HG03521 (cell line): Measurements from ENCODE around the gene CFAP77.
A peak's percentile ranks its signal among the peaks of the same experiment; 100 is the strongest.
"Not testable (repeated sequence)": the region's sequence is repeated elsewhere in the genome, so short reads cannot be mapped to it uniquely, and the experiment has no call there.

Experiments used
- ATAC-seq: cut with Tn5 transposase; IDR thresholded peaks from one replicate; pipeline ENCODE4 v1.9.1; 2021; ENCODE audit warnings: mild to moderate bottlenecking, moderate library complexity; ENCODE audit not compliant: unreplicated experiment

CFAP77 gene

DNA sequence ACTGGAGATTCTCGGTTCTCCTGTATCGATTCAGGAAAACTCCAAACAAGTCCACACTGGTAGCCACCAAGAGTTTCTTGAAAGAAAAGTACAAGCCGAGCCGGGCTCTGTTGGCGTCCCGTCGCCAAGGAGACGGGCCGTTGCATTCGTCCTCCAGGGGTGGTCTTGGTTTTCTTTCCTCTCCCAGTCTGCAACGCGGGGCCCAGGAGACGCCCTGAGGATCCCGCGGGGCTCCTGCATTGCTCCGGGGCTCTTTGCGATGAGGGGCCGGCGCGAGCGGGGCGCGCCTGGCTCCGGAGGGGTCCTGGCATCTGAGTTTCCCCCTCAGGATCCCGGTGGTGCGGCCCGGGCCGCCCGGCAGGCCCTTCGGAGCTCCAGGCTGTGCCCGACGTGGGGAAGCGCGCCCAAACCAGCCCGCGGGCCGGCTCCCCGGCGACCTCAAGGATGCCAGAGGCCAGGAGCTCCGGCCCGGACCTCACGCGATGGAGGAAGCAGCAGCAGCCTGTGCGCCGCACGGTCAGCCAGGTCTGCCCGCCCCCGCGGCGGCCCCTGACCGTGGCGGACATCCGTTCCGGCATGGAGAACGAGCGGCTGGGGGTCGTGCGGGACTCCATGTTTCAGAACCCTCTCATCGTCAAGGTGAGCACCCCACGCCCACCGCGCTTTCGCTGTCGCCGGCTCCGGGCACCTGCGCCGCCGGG is at the start of gene CFAP77:
Gene CFAP77 (plus strand): TSS at position 384 of the 701 bp plus-strand sequence. CDS start 61 bp downstream, at position 445.
- ATAC-seq: no peak

DNA sequence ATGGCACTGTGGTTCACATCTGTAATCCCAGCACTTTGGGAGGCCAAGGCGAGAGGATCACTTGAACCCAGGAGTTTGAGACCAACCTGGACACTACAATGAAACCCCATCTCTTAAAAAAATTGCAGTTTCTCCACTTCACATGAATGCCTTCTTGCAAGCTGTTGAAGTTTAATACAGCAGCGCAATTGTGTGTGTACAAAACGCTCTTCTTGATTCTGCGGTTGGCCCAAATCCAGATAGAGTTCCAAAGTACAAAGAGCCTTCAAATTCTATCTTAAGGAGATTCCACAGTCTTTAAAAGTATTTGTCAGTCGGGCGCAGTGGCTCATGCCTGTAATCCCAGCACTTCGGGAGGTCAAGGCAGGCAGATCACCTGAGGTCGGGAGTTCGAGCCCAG is 45.9 kb upstream of the CFAP77 start:
- no peak for ATAC-seq

DNA sequence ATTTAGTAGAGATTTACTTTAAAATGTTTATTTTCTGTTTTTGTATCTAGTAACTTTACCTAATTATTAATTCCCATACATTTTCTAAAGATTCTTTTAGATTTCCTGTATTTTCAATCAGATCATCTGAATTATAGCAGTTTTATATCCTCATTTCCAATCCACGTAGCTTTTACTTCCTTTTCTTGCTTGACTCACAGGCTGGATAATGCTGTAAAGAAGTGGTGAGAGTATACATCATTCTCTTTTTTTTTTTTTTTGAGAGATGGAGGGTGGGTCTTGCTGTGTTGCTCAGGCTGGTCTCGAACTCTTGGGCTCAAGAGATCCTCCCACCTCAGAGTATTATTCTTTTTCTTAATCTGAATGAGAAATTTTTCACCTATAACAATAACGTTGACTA is 44.0 kb upstream of the CFAP77 start:
- no peak for ATAC-seq

DNA sequence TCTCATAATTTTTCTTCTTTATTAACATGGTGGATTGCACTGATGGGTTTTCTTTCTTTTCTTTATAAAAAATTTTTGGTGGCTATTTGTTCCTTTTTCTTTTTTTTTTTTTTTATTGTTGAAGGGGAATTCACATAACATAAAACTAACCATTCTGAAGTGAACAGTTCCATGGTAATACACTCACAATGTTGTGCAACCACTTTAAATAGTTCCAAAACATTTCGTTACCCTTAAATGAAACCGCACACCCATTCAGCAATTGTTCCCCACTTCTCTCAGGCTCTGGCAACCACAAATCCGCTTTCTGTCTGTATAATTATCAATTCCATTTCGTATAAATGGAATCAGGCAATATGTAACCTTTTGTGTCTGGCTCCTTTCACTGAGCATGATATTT is 43.5 kb upstream of the CFAP77 start:
- no peak for ATAC-seq

DNA sequence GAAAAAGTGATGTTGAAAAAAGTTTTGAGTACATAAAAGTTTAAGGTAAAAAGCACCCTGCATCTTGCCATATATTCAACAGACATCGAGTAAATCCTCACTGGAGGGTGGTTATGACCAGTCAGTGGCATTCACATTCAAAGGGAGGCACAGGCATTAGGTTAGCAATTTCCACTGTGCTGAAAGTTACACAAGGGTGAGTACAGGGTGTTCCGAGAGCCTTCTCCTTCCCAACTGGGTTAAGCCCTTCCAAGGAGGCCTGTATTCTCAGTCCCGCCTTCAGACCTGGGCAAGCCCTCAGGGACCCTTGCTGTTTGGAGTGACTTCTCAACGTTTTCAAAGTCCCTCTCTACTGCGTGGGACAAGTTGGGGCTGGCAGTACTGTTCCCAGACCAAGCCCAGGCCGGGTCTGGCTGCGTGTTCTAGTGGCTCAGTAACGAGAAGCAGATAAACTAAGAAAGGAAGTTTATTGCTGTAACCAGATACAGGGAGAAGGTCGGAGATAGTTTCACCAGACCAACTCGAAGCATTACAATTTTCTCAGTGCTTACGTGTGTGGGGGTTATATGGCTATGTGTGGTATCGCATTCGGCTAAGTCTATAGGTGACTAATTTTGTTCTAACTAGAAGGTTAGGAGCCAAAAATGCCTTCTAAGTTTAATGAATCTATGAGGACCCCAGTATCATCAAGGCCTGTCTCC is 42.2 kb upstream of the CFAP77 start:
- ATAC-seq: no peak

DNA sequence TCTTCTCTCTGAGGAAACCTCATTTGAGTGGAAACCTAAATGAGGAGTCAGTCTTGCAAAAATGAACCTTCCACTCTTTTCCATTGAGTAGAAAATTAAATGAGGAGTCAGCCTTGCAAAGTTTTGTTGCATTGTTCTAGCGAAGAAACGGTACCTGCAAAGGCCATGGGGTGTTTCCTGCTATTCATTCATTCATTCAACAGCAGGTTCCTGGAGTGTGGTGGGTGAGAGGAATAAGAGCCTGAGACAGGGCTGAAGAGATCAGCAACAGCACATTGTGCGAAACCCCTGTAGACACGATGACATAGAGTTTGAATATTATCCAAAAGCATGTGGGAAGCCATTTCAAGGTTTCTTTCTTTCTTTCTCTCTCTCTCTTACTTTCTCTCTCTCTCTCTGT is 40.6 kb upstream of the CFAP77 start:
- no peak for ATAC-seq

DNA sequence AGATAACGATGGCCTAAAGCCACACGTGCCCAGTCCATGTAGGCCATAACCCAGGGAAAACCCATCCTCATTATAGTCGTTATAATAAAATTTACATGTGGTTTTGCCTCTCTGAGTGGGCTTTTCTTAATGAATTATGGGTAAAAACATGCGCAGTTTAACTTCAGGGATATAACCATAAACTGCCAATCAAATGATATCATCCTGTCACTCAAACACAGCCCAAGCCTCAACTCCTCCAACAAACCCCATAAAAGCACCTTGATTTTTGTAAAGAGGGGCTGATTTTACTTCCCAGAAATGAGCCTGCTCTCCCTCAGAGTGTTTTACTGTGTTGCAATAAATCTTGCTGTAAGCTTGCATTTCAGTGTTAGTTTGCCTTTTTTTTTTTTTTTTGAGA is 39.4 kb upstream of the CFAP77 start:
- no peak for ATAC-seq

DNA sequence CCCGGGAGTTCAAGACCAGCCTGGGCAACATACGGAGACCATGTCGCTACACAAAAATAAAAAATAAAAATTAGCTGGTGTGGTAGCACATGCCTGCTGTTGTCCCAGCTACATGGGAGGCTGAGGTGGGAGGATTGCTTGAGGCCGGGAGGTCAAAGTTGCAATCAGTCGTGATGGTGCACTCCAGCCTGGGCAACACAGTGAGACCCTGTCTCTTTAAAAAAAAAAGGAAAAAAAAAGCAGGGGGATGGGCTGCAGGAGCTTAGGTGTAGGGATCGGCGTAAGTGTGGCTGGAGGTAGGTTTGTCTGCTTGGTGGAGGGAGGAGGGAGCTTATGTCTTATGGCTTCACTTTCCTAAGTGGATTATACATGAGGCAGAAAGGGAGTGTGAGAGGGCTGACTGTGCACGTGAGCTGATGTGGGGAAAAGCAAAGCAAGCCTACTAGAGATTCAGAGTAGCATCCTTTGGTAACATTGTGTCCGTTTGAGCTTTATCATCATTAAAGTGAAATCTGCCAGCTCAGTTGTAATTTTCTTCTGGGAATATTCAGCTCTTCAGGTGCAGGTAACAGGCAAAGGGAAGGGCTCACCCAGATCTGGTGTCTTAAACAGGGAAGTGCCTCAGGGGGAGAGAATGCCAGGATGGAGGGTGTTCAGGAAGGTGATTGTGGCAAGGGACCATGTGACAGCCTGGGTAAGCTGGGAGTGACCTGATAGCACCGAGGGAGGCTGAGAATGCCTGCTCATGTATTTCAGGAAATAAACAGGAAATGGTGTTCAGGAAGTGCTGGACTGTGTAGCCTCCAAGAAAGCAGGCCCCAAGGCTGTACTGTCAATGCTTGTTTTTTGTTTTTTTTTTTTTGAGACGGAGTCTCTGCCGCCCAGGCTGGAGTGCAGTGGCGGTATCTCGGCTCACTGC is 37.6 kb upstream of the CFAP77 start:
- ATAC-seq: no peak

DNA sequence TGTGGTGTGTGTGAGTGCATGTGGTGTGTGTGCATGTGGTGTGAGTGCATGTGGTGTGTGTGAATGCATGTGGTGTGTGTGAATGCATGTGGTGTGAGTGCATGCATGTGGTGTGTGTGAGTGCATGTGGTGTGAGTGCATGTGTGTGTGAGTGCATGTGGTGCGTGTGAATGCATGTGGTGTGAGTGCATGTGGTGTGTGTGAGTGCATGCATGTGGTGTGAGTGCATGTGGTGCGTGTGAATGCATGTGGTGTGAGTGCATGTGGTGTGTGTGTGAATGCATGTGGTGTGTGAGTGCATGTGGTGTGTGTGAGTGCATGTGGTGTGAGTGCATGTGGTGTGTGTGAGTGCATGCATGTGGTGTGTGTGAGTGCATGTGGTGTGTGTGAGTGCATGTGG is 32.2 kb upstream of the CFAP77 start:
- not testable (repeated sequence) for ATAC-seq

DNA sequence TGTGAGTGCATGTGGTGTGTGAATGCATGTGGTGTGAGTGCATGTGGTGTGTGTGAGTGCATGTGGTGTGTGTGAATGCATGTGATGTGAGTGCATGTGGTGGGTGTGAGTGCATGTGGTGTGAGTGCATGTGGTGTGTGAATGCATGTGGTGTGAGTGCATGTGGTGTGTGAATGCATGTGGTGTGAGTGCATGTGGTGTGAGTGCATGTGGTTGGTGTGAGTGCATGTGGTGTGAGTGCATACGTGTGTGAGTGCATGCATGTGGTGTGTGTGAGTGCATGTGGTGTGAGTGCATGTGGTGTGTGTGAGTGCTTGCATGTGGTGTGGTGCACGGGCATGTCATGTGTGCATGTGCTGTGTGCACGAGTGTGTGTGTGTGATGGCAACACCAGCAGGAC is 31.6 kb upstream of the CFAP77 start:
- ATAC-seq: not testable (repeated sequence)

DNA sequence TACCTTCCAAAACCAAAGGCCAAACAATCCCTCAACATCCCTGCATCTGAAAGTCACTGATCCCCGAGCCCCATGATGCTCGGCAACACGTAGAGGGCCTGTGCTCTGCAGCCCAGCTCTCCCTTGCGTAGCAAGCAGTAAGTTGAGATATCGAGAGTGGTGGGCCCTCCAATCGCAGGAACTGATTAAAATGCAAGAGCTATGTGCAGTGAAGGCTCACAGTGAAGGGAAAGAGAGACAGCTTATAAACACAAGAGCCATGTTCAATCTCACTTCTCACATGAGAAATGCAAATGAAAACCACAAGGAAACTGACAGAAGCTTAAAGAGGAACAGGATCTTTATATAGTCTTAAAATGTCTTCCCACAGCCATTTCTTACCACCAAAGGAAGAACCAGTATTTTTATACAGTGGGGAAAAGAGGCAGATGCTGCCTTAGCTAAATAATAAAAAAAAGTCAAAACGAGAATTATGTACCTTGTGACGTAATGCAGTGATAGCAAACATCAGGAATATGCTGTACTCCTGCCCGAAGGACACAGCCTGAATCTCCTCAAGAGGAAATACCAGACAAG is 28.0 kb upstream of the CFAP77 start:
- ATAC-seq: peak; percentile 62

DNA sequence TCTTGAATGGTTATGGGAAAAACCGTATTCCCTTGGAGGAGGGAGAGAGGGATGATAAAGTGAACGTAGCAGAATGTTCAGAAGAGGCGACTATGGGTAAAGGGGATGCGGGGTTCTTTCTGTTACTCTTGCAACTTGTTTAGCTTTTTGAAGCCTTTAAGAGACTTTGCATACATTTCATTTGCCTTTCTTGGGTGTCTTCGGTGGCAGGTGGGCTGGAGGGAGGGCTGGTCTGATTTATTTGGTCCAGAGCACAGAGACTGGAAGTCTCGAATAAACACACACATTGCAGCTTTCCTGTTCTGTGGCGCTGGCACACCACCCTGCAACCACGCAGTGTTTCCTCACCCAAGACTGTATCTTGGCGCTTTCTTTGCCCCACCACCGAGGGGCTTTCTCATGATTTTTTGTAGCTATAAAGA is 26.5 kb upstream of the CFAP77 start:
- ATAC-seq: no peak

DNA sequence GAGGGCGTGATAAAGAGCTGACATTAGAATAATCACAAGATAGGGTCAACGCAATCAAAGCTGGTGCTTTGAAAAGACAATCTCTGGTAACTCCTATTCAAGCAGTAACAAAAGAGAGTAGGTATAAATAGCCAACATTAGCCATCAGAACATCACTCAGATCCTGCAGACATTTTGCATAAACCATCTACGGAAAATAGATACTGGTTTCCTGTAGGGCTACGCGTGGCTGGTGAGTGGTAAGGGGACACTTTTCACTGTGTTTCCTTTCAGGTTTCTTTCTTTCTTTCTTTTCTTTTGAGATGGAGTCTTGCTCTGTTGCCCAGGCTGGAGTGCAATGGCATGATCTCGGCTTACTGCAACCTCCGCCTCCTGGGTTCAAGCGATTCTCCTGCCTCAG is 25.6 kb upstream of the CFAP77 start:
- ATAC-seq: no peak

DNA sequence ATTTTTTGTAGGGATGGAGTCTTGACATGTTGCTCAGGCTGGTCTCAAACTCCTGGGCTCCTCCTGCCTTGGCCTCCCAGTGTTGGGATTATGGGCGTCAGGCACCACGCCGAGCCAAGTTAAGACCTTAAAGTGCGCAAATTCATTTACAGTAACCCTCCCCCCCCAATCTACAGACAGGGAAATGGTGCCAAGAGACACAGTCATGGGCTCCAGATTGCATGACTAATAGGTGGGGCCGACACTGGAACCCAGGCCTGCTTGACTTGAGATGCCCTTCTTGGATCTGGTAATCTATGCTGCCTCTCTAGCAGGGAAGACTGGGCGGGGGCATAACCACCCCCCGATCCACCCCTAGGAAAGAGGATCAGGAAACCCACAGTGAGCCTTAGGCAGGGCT is 22.9 kb upstream of the CFAP77 start:
- no peak for ATAC-seq

DNA sequence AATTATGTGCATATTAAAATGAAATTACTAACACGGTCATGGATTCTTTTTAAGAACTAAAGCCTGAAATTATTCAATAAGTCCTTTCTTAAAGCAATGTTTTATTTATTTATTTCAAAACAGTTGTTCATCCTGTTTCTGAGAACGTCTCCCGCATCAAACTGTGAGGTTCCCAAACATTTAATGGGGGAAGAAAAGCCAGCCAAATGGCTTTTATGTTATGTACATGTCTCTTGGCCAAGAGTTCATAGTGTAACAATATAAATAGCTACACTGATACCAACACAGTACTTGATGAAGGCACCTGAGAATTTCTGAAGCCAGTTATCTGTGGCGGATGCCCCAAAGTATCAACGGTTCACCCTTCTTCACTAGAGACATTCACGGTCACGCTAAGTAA is 19.0 kb upstream of the CFAP77 start:
- ATAC-seq: no peak

DNA sequence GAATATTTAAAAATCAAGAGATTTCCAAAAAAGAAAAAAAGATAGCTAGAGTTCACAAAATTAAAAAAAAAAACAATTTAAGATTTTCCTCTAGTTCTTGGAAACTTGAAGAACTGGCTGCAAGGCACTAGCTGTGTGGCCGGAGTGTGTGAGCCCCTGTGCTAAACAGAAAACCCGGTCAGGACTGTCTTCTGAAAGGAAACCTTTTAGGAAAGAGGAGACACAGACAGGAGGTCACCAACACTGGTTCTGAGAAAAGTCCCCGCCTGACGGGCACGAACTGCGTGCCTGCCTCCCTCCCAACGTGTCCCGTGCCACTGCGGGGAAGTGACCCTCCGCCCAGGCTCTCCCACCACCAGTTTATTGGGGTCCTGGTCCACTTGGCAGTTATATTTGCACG is 18.6 kb upstream of the CFAP77 start:
- ATAC-seq: no peak

DNA sequence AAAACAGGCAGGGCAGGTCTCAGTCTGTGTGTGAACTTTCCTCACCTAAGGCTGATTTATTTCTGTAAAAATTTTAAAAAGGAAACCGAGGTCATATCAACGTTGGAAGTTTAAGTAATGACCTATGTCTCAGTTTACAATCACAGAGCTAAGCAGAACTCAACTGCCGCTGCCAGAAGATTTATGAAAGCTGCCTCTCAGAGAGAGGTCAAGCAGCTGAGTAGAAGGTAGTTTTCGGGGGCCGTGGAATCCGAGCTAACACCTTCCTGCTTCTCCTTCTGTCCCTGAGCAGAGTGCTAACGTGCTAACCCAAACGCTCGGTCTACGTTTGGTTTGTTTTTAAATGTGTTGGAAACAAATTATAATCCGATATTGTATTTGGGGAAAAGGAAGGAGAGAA is 14.5 kb upstream of the CFAP77 start:
- ATAC-seq: no peak

DNA sequence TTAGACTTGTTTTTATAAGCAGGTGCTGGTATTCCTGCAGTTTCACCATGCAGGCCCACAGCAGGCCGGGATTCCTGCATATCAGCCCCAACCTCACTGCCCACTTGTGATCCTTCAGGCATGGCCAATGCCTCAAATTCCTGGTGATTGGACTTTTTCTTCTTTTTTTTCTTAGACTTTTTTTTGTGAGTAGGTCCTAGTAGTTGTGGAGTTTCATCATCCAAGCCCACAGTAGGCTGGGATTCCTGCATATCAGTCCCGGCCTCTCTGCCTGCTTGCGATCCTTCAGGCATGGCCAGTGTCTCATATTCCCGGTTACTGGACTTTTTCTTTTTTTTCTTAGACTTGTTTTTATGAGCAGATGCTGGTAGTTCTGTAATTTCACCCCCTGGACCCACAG is 8.2 kb upstream of the CFAP77 start:
- no peak for ATAC-seq

DNA sequence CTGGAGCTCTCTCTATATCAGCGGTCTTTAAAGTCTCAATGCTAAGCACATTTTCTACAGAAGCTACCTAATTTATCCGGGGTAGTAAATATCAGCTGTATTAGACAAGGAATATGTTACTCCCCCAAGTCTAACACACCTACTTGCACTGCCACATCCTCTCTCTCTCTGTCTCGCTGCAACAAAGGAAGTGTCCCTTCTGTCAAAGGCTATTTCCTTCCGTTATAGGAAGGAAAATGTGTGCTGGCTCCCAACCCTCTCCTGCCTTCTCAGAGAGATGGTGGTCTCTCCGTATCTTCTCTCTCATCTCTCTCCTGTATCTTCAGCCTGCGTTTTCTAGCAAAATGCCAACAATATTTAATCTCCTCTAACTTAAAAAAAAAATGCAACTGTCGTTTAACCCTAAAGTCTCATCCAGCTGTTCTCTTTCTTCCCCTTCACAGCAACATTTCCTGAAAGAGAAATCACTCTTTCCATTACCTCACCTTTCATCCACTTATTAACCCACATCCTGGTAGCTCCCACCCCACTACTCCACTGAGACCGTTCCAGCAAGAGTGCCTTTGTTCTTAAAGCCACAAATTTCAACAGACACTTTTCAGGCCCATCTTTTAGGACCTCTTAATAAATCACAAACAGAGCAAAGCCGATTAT is 5.7 kb upstream of the CFAP77 start:
- ATAC-seq: no peak

DNA sequence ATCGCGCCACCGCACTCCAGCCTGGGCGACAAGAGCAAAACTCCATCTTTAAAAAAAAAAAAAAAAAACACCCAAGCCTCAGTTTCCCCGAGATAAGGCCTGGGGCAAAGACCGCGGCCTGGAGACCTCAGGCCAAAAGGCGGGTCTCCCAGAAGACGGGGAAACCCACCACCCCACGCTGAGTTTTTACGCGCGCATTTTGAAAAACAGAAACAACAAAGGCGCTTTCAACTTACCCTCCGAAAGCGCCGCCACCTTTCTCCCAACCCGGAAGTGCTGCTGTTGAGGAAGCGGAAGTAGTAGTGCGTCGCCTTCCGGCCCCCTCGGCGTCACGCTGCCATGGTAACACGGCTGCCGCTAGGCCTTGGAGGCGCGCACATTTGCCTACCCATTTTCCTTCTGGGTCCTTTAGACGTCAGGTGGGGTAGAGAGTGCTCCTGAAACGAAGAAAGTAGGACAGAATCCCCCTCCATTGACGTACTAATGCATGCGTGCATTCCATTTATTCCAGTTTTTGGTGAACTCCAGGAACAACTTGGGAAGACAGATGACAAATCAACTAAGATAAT is 3.4 kb upstream of the CFAP77 start, which contains the start of gene TTF1:
Gene TTF1 (minus strand): TSS at position 287 of the 569 bp plus-strand sequence. CDS start 4,019 bp downstream, outside the sequence.
- ATAC-seq: peak; percentile 78
